GM12878 (cell line): Measurements from ENCODE around the gene NEK11.

Experiments used
- CHD1 ChIP-seq: IDR thresholded peaks from 2 replicates; pipeline ENCODE4 v1.6.1; 2012; ENCODE audit warnings: low read depth, low read length, improper control_type of control experiment
- CTCF ChIP-seq, 3 experiments: IDR thresholded peaks in 2 of 3; conservative IDR thresholded peaks in 1 of 3; 2 replicates each; pipeline ENCODE4 v1.5.1; 2011; ENCODE audit warnings: low read depth in 3 of 3, low read length in 3 of 3, mild to moderate bottlenecking in 3 of 3, control low read depth in 2 of 3, moderate library complexity in 2 of 3, inconsistent platforms in 1 of 3, mixed read lengths in 1 of 3; ENCODE audit not compliant: control insufficient read depth in 2 of 3, insufficient read depth in 1 of 3; ENCODE audit errors: extremely low read depth in 1 of 3
- E2F4 ChIP-seq: IDR thresholded peaks from 2 replicates; pipeline ENCODE4 v1.6.1; 2012; ENCODE audit warnings: low read depth, low read length, improper control_type of control experiment
- FOXK2 ChIP-seq: fragments of 450-650 bp; IDR thresholded peaks from 2 replicates; pipeline ENCODE4 v1.6.1; 2017; ENCODE audit warnings: mild to moderate bottlenecking, moderate library complexity
- FOXM1 ChIP-seq: IDR thresholded peaks from 2 replicates; pipeline ENCODE4 v1.6.1; 2012; ENCODE audit warnings: low read depth, mild to moderate bottlenecking, inconsistent platforms, low read length, moderate library complexity
- POLR2AphosphoS5 ChIP-seq: IDR thresholded peaks from 2 replicates; pipeline ENCODE4 v1.6.1; 2011; ENCODE audit warnings: mild to moderate bottlenecking, low read length, inconsistent platforms
- TCF3 ChIP-seq: IDR thresholded peaks from 2 replicates; pipeline ENCODE4 v1.6.1; 2012; ENCODE audit warnings: low read depth, mild to moderate bottlenecking, low read length, borderline replicate concordance; ENCODE audit not compliant: insufficient read depth
- USF1 ChIP-seq: IDR thresholded peaks from 2 replicates; pipeline ENCODE4 v1.6.1; 2011; ENCODE audit warnings: borderline replicate concordance, low read depth, mild to moderate bottlenecking, moderate library complexity, mixed read lengths, low read length; ENCODE audit not compliant: insufficient read depth; ENCODE audit errors: extremely low read length
- ZBTB33 ChIP-seq: fragments of 450-650 bp; IDR thresholded peaks from 2 replicates; pipeline ENCODE4 v1.6.1; 2017; ENCODE audit warnings: mild to moderate bottlenecking
- TF ChIP-seq, protein P1 (sequence below): IDR thresholded peaks from 2 replicates; pipeline ENCODE4 v1.6.1; 2012; ENCODE audit warnings: mild to moderate bottlenecking, low read depth, low read length

GRCh38 chr3:131110087-131110486 lies 83.4 kb downstream of the NEK11 start:
- TF ChIP-seq FOXK2 (no peak), CTCF (IDR thresholded peaks at IDR 0.05 in 2 of 3, conservative IDR thresholded peaks at IDR 0.05 in 1 of 3; ENCODE audit: control insufficient read depth in 2 of 3, extremely low read depth in 1 of 3, insufficient read depth in 1 of 3, low read depth in 3 of 3, low read length in 3 of 3) (no peak), POLR2AphosphoS5 (no peak), ZBTB33 (no peak), CHD1 (no peak), E2F4 (no peak), FOXM1 (no peak), USF1 (no peak), TCF3 (no peak)
- TF ChIP-seq, protein P1, sequence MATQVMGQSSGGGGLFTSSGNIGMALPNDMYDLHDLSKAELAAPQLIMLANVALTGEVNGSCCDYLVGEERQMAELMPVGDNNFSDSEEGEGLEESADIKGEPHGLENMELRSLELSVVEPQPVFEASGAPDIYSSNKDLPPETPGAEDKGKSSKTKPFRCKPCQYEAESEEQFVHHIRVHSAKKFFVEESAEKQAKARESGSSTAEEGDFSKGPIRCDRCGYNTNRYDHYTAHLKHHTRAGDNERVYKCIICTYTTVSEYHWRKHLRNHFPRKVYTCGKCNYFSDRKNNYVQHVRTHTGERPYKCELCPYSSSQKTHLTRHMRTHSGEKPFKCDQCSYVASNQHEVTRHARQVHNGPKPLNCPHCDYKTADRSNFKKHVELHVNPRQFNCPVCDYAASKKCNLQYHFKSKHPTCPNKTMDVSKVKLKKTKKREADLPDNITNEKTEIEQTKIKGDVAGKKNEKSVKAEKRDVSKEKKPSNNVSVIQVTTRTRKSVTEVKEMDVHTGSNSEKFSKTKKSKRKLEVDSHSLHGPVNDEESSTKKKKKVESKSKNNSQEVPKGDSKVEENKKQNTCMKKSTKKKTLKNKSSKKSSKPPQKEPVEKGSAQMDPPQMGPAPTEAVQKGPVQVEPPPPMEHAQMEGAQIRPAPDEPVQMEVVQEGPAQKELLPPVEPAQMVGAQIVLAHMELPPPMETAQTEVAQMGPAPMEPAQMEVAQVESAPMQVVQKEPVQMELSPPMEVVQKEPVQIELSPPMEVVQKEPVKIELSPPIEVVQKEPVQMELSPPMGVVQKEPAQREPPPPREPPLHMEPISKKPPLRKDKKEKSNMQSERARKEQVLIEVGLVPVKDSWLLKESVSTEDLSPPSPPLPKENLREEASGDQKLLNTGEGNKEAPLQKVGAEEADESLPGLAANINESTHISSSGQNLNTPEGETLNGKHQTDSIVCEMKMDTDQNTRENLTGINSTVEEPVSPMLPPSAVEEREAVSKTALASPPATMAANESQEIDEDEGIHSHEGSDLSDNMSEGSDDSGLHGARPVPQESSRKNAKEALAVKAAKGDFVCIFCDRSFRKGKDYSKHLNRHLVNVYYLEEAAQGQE = no peak
